ENCODE results near the gene ADAM33.

GRCh38 chr20:3679749-3680700 lies 1.8 kb downstream of the ADAM33 start:
- TF ChIP-seq MAX (IDR thresholded peaks at IDR 0.05) (no peak), CTCF (CRISPR knock-in tag; IDR thresholded peaks at IDR 0.05) (no peak), ZNF253 (CRISPR knock-in tag; IDR thresholded peaks at IDR 0.05; ENCODE audit: borderline replicate concordance) (no peak), ZNF407 (CRISPR knock-in tag; IDR thresholded peaks at IDR 0.05; ENCODE audit: not compliant biosample characterization) (no peak), ZNF274 (CRISPR knock-in tag; IDR thresholded peaks at IDR 0.05) (no peak), ZKSCAN5 (CRISPR knock-in tag; IDR thresholded peaks at IDR 0.05) (no peak), JUNB (CRISPR knock-in tag; IDR thresholded peaks at IDR 0.05; ENCODE audit: borderline replicate concordance) (no peak), RAD21 (CRISPR knock-in tag; IDR thresholded peaks at IDR 0.05) (no peak), E2F5 (CRISPR knock-in tag; conservative IDR thresholded peaks at IDR 0.05) (no peak), ETV6 (CRISPR knock-in tag; conservative IDR thresholded peaks at IDR 0.05) (no peak)
- TF ChIP-seq, protein P1, sequence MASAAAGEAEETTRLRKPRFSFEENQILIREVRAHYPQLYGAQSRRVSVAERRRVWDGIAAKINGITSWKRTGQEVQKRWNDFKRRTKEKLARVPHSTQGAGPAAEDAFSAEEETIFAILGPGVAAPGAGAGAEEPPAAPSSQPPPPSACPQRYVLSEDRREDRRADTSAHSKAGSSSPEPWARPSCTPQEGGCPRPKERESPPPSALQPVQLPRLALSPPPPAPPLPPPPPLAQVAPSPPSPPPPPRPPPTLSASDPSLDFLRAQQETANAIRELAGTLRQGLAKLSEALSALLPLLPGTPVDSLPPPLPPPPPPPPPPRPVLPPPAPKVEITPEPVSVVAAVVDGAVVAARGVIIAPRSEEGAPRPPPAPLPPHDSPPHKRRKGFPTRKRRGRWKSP (CRISPR knock-in tag; IDR thresholded peaks at IDR 0.05): no peak
- TF ChIP-seq, protein P2, sequence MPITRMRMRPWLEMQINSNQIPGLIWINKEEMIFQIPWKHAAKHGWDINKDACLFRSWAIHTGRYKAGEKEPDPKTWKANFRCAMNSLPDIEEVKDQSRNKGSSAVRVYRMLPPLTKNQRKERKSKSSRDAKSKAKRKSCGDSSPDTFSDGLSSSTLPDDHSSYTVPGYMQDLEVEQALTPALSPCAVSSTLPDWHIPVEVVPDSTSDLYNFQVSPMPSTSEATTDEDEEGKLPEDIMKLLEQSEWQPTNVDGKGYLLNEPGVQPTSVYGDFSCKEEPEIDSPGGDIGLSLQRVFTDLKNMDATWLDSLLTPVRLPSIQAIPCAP (CRISPR knock-in tag; IDR thresholded peaks at IDR 0.05; ENCODE audit: low read depth): no peak
